NCI-H2081 (cell line): ENCODE measurements around the gene COPZ2.
A peak's percentile ranks its signal among the peaks of the same experiment; 100 is the strongest.
"Not testable (repeated sequence)": the region's sequence is repeated elsewhere in the genome, so short reads cannot be mapped to it uniquely, and the experiment has no call there.

Experiments
- DNase-seq, 2 experiments: peaks; one replicate each; lab custom pipeline; 2025; lab: John Stamatoyannopoulos, UW

The COPZ2 gene

DNA sequence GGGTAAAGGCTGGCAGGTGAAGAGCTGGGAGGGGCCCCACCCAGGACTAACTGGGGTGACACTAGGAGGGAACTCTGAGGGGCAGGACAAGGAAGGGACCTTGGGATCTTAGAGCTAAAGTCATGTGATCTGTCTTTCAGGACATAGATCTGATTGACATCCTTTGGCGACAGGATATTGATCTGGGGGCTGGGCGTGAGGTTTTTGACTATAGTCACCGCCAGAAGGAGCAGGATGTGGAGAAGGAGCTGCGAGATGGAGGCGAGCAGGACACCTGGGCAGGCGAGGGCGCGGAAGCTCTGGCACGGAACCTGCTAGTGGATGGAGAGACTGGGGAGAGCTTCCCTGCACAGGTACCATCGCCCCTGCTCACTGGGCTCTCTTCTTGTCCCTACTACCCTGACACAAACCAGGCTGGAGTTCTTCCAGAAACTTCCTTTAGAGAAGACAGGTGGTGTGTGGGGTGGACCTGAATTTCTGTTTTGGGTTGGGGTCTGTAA lies 18.7 kb upstream of the COPZ2 start:
- DNase-seq, result no peak

DNA sequence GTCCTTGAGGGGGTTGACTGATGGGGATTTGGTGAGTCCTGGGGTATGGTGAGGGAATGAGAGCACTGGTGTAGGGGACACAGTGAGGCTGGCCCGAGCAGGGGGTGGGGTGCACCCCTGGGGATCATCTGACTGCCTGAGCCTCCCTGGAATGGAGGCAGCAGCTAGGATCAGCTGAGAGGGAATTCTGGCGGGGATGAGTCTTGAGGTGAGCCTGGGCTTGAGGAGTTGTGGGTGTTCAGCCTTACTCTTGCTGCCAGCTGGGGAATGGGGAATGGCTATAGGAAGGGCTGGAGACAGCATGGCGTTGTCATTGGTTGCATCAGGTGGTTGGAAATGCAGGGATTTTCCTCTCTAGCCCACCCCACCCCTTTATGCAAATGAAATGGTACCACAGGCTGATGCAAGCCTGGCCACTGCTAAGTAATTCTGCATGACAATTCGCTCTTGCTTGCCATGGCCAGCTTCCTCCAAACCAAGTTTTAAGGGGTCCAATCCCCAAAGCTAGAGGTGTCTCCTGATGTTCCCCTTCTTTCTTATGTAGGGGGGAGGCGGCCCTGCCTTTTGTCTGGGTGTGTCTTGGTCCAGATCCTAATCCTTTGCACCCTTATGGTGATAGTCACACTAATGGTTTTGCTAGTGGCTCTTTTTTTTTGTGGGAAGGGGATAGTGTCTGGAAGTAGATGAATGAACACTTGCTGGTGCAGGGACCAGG lies 18.1 kb upstream of the COPZ2 start:
- DNase-seq, result no peak

GRCh38 chr17:48054238-48055185 lies 16.9 kb upstream of the COPZ2 start:
- peak; percentile 88 to 91 for DNase-seq

DNA sequence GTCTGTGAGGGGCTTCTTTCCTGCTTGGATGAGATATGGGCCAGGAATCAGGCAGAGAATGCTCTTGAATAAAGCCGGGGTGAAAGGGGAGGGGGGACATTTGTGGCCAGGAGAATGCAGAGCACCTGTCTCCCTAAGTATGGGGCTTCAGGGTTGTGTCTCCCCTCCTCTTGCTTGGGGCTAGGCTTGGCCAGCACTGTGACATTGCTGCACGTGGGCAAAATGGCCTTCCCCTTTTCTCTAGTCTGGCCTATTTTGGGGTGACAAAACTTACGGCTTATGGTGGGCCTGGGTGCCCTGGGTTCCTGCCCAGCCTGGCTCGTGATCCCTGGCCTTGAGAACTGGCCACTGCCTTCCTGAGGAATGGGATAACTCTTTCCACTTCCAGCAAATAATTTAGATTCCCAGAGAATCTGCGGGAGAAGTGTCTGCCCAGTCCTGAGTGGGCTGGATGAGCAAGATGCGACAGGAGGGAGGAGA lies 16.2 kb upstream of the COPZ2 start:
- no peak for DNase-seq

GRCh38 chr17:48052956-48053757 lies 15.6 kb upstream of the COPZ2 start:
- DNase-seq, result peak; percentile 85 to 95

- DNase-seq, result peak in 1 of 2 experiments; percentile 24
Observed at GRCh38 chr17:48051706-48052486, 14.3 kb upstream of the COPZ2 start.

GRCh38 chr17:48051283-48051682 lies 13.7 kb upstream of the COPZ2 start:
- no peak for DNase-seq

- peak; percentile 65 to 81 for DNase-seq
Observed at GRCh38 chr17:48048384-48049126, 11.0 kb upstream of the COPZ2 start.

GRCh38 chr17:48047741-48048383 lies 10.3 kb upstream of the COPZ2 start, which contains the start of gene NFE2L1:
NFE2L1 (plus strand) TSS chr17:48048359; CDS start chr17:48051119, 2,760 bp downstream.
- DNase-seq, result peak; percentile 100

GRCh38 chr17:48047113-48047740 lies 9.6 kb upstream of the COPZ2 start:
- peak in 1 of 2 experiments; percentile 47 for DNase-seq

GRCh38 chr17:48046296-48046695 lies 8.7 kb upstream of the COPZ2 start:
- no peak for DNase-seq

GRCh38 chr17:48045316-48046001 lies 7.9 kb upstream of the COPZ2 start:
- DNase-seq, result no peak

DNA sequence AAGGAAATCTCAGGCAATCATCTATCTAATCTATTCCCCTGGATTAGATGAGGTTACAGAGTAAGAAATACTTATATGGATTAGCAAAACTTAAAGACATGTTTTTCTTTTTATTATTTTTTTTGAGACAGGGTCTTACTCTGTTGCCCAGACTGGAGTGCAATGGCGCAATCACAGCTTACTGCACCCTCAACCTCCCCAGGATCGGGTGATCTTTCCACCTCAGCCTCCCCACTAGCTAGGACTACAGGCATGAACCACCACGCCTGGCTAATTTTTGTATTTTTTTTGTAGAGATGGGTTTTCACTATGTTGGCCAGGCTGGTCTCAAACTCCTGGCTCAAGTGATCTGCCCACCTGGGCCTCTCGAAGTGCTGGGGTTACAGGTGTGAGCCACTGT lies 7.3 kb upstream of the COPZ2 start:
- DNase-seq, result no peak

DNA sequence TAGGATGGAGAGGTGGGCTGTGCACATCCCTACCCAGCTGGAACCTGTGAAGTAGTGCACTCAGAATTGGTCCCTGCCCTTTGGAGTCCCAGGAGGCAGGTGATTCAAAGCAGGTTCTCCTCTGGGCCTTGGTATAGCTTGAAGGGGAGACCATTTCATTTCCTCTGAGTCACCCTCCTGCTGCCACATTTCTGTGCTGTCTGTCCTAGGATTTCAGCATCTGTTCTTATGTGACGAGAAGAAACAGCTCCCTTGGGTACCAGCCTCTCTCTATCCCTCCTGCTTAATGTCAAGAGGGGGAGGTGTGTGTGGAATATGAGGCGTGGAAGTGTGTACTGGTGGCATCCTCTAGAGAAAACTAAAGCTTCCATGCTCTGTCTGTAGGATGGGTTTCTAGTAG lies 5.6 kb upstream of the COPZ2 start:
- DNase-seq, result no peak

DNA sequence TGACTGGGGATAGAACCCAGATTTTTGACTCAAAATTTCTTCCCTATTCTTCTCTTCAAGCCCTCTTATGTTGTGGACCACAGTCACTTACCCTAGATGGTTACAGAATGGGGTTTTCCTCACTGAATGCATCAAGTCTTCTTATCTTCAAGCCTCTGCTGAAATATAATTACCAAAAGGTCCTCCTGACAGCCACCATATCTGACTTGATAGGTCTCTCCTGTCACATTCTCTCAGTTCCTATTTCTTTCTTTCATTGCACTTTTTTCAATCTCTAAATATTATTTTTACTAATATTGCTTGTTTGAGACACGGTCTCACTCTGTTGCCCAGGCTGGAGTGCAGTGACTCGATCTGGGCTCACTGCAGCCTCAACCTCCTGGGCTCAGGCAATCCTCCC lies 1.1 kb upstream of the COPZ2 start:
- DNase-seq, result no peak

- DNase-seq, result no peak
Observed at GRCh38 chr17:48037838-48038323, 284 bp upstream of the COPZ2 start.

GRCh38 chr17:48036693-48037035 lies 933 bp downstream of the COPZ2 start:
- no peak for DNase-seq

GRCh38 chr17:48034734-48035133 lies 2.9 kb downstream of the COPZ2 start:
- DNase-seq, result not testable (repeated sequence)

GRCh38 chr17:48031966-48032365 lies 5.6 kb downstream of the COPZ2 start:
- DNase-seq, result no peak
